Skeletal muscle tissue (tissue), 4 donors: ENCODE data around the gene ING3. TPM values are rescaled to one million over a fixed set of nuclear protein-coding genes. Genes with fewer than 3 reads are reported as not detected.
"Not testable (repeated sequence)": the region's sequence is repeated elsewhere in the genome, so short reads cannot be mapped to it uniquely, and the experiment has no call there.

Source experiments
- H3K27ac ChIP-seq: one replicate; pipeline ENCODE4 v1.7.0; 2013; ENCODE audit warnings: mild to moderate bottlenecking, low read depth, low read length, inconsistent platforms
- H3K27me3 ChIP-seq, 3 donors: one replicate each; pipeline ENCODE4 v1.7.0; 2013; ENCODE audit warnings: low read length in 3 of 3; ENCODE audit not compliant: control insufficient read depth in 3 of 3, insufficient read depth in 3 of 3
- H3K36me3 ChIP-seq, 3 donors: one replicate each; pipeline ENCODE4 v1.7.0; 2013; ENCODE audit warnings: low read length in 3 of 3; ENCODE audit not compliant: control insufficient read depth in 3 of 3, insufficient read depth in 3 of 3
- H3K4me1 ChIP-seq, 3 donors: one replicate each; pipeline ENCODE4 v1.7.0; 2013; ENCODE audit warnings: low read length in 3 of 3, mild to moderate bottlenecking in 3 of 3; ENCODE audit not compliant: control insufficient read depth in 3 of 3, insufficient read depth in 3 of 3
- H3K4me3 ChIP-seq, 3 donors: one replicate each; pipeline ENCODE4 v1.7.0; 2013; ENCODE audit warnings: low read length in 3 of 3
- H3K9ac ChIP-seq, 3 donors: one replicate each; pipeline ENCODE4 v1.7.0; 2013; ENCODE audit warnings: low read length in 3 of 3, mild to moderate bottlenecking in 3 of 3, moderate library complexity in 2 of 3, low read depth in 1 of 3
- H3K9me3 ChIP-seq, 3 donors: one replicate each; pipeline ENCODE4 v1.7.0; 2013; ENCODE audit warnings: low read length in 3 of 3; ENCODE audit not compliant: control insufficient read depth in 3 of 3
- total RNA-seq: library from RNA; depleted of rRNA; stranded (reverse); fragments of >200 nt; gene quantifications from one replicate; pipeline ENCODE4 v1.2.3, GENCODE V29; 2014
- donor health status: Osteomylitis.

Gene ING3
- total RNA-seq, 1 donor from 2014 or later: 11.5 TPM

DNA sequence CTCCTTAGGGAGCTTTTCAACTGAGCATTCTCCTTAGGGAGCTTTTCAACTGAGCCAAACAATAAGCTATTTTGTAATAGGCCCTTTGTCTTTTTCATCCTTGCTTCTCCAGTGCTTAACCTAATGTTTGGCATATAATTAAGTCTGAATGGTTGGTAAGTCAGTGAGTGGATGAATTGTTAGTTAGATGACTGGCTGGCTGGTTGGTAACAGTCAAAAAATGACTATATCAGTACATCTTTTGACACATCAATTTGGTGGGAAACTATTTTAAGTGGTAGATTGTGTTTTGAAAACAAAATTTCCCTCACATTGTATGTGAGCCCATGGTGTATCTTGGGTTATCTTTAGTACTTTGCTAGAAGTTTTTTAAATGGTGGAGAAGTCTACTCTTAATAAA is 16.4 kb downstream of the ING3 start:
- no peak overlapping the region for H3K4me3 ChIP-seq
- H3K36me3 ChIP-seq: peaks cover 28 to 51% (median 50%) of the 10 kb centered on the region in 3 donors
- no peaks in the 10 kb centered on the region for H3K4me1 ChIP-seq
- H3K27me3 ChIP-seq: no peaks in the 10 kb centered on the region
- no peaks in the 10 kb centered on the region for H3K9me3 ChIP-seq
- H3K9ac ChIP-seq: no peak overlapping the region
- no peak overlapping the region for H3K27ac ChIP-seq

DNA sequence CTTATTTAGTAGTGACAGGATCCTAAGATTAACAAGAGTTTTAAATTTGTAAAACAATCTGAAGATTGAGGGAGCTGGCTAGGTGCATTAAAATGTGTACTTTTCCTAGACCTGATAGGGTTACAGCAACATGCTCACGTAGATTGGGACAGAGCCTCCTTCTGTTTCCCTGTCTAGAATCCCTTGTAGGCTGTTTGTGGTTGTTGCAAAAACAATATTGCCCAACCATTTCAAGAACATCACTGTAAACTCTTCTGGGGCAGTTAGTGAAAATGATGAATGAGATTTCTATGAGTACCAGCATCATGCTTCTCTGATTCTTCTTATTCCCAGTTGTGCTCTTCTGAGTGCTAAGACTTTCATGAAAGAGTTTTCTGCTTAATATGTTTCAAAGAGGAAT is 23.3 kb downstream of the ING3 start:
- Histone ChIP-seq H3K9me3 (no peaks in the 10 kb centered on the region), H3K4me1 (no peaks in the 10 kb centered on the region), H3K4me3 (no peak overlapping the region), H3K27me3 (no peaks in the 10 kb centered on the region), H3K27ac (no peak overlapping the region), H3K36me3 (peaks cover 17 to 65% (median 41%) of the 10 kb centered on the region in 3 donors), H3K9ac (no peak overlapping the region)

DNA sequence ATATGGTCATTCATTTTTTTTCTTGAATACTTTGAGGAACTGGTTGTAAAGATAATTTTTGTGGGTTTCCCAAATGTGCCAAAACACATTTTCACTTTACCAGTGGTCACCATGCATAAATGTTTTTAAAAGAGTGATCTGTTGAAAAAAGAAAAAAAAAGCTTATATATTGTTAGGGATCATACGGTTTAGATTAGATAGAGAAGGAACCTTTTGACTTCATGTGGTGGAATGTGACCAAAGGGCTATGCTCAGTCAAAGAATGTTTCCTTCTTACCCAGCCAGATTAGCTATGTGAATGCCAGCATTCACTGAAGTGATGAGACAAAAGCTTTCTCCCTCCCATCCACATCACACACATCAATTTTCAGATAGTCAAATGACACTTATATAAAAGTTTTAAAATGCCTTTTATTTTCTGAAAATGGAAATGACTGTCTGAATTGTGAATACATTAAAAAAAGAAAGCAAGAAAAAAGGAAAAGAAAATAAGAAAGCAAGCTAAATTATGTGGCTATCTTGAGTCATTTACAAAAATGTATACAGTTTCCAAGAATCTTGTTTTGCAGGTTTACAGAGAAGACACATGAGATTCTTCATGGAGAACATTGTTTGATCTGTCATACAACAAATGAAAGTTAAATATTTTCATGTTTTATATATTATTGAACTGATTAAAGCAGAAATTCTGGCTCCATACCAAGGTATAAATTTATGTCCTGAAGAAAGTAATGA is 29.4 kb downstream of the ING3 start:
- no peaks in the 10 kb centered on the region for H3K4me1 ChIP-seq
- peaks cover 2 to 17% (median 4%) of the 10 kb centered on the region in 3 donors for H3K36me3 ChIP-seq
- H3K27ac ChIP-seq: no peak overlapping the region
- no peak overlapping the region for H3K9ac ChIP-seq
- no peaks in the 10 kb centered on the region for H3K9me3 ChIP-seq
- H3K27me3 ChIP-seq: no peaks in the 10 kb centered on the region
- H3K4me3 ChIP-seq: no peak overlapping the region

DNA sequence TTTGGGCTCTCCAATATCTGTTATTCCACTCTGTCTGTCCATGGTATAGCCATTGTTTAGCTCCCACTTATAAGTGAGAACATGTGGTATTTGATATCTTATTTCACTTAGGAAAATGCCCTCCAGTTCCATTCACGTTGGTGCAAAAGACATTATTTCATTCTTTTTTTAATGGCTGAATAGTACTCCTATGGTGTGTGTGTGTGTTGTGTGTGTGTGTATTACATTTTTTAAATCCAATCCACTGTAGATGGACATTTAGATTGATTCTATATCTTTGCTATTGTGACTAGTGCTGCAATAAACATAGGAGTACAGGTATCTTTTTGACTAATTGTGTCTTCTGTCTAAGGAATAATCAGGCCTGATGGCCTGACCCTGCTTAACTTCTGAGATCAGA is 30.5 kb downstream of the ING3 start:
- no peak overlapping the region for H3K27ac ChIP-seq
- H3K4me1 ChIP-seq: no peaks in the 10 kb centered on the region
- H3K9me3 ChIP-seq: no peaks in the 10 kb centered on the region
- no peaks in the 10 kb centered on the region for H3K27me3 ChIP-seq
- H3K4me3 ChIP-seq: no peak overlapping the region
- H3K36me3 ChIP-seq: peaks cover 0 to 8% (median 0%) of the 10 kb centered on the region in 3 donors
- H3K9ac ChIP-seq: no peak overlapping the region

DNA sequence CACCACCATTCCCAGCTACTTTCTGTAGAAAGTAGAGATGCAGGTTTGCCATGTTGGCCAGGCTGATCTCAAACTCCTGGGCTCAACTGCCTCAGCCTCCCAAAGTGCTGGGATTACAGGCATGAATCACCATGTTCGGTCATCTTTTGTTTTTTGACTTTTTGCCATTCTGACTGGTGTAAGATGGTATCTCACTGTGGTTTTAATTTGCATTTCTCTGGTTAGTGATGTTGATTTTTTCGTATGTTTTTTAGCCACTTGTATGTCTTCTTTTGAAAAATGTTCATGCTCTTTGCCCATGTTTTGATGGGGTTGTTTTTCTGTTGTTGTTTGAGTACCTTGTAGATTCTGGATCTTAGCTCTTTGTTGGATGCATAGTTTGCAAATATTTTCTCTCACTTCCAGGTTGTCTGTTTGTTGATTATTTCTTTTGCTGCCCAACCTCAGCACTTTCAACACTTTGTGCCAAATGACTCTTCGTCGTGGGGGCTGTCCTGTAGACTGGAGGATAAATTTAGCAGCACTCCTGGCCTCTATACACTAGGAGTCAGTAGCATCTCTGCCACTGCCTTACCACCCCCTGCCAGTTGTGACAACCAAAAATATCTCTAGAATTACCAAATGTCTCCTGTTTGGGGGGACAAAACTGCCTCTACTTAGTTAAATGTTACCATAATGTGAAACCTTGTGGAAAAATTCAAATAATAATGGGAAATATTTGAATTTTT is 31.5 kb downstream of the ING3 start:
- H3K4me1 ChIP-seq: no peaks in the 10 kb centered on the region

DNA sequence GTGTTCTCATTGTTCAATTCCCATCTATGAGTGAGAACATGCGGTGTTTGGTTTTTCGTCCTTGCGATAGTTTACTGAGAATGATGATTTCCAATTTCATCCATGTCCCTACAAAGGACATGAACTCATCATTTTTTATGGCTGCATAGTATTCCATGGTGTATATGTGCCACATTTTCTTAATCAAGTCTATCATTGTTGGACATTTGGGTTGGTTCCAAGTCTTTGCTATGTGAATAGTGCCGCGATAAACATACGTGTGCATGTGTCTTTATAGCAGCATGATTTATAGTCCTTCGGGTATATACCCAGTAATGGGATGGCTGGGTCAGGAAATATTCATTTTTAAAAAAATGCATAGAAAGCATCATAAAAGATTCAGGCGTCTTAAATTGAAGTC is 33.0 kb downstream of the ING3 start:
- H3K36me3 ChIP-seq, H3K9me3 ChIP-seq, H3K4me3 ChIP-seq, H3K27me3 ChIP-seq, H3K27ac ChIP-seq, H3K4me1 ChIP-seq, H3K9ac ChIP-seq: not testable (repeated sequence)

More for the DNA sequence above, 31.5 kb downstream of the ING3 start:
- Histone ChIP-seq H3K27me3 (no peaks in the 10 kb centered on the region), H3K4me3 (no peak overlapping the region), H3K9ac (no peak overlapping the region), H3K36me3 (peaks cover 0 to 1% (median 0%) of the 10 kb centered on the region in 3 donors), H3K9me3 (no peaks in the 10 kb centered on the region), H3K27ac (no peak overlapping the region)

DNA sequence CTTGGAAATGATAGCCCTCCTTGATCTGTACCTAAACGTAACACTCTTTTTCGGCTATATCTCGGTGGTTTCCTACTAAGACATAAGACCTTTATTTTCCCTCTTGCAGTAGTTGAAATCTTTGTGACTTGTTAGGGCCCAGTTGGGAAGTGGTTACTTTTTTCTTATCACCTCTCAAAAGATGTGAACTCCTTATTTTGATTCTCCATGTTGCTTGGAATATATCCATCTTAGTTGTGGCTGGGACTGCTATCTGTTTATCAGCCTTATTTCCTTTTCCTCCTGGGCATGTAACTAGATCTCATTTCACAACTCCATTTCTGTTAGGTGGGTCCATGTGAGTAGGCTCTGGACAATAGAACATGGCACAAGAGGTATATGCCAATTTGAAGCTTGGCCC is 33.8 kb downstream of the ING3 start:
- H3K36me3 ChIP-seq: no peaks in the 10 kb centered on the region
- no peak overlapping the region for H3K9ac ChIP-seq
- H3K27me3 ChIP-seq: no peaks in the 10 kb centered on the region
- no peaks in the 10 kb centered on the region for H3K9me3 ChIP-seq
- peaks cover 0 to 8% (median 6%) of the 10 kb centered on the region in 3 donors for H3K4me1 ChIP-seq
- H3K4me3 ChIP-seq: no peak overlapping the region
- H3K27ac ChIP-seq: no peak overlapping the region

DNA sequence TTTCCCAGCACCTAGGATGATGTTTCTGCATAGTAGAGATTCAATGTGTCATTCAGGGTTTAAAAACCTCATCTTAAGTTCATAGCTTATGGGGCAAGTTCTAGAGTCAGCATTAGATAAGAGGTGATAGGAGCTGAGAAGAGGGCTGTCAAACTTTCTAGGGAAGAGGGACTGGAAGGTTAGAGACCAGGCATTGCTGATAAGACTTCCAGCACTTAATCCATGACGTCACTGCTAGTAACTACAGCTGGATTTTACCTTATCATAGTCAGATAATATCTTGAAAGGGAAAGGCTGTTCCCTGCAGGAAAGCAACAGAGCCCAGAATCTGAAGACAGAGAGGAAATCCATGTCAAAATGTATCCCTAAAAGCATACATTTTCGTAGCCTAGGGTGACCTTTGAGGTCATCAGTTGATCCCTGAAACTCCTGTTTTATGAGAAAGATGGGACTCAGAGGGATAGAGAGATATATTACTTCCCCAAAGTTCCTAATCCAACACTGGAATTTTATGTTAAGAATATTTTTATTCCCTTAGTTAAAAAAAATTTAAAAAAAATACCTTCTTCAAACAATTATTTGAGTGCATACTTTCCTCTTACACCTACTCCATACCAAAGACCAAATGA is 34.7 kb downstream of the ING3 start:
- Histone ChIP-seq H3K9me3 (no peaks in the 10 kb centered on the region), H3K27ac (no peak overlapping the region)

DNA sequence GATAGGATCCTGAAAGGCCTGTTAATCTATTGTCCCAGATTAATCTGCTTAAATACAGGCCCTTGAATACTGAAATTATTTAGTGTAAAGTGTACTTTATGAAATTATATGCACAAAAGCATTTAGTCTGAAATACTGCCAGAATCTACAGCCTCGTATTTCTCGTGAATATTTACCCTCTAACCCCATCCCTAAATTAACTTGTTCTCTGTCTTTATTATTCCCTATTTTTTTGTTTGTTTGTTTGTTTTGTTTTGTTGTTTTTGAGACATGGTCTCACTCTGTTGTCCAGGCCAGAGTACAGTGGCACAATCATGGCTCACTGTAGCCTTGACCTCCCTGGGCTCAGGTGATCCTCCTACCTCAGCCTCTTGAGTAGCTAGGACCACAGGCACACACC is 35.3 kb downstream of the ING3 start:
- H3K27ac ChIP-seq: no peak overlapping the region
- H3K4me1 ChIP-seq: peaks cover 0 to 10% (median 8%) of the 10 kb centered on the region in 3 donors
- H3K27me3 ChIP-seq: no peaks in the 10 kb centered on the region
- H3K4me3 ChIP-seq: no peak overlapping the region
- H3K9ac ChIP-seq: no peak overlapping the region
- no peaks in the 10 kb centered on the region for H3K9me3 ChIP-seq
- H3K36me3 ChIP-seq: no peaks in the 10 kb centered on the region

More for the DNA sequence above, 34.7 kb downstream of the ING3 start:
- peaks cover 0 to 10% (median 8%) of the 10 kb centered on the region in 3 donors for H3K4me1 ChIP-seq
- H3K4me3 ChIP-seq: no peak overlapping the region
- H3K27me3 ChIP-seq: no peaks in the 10 kb centered on the region
- no peaks in the 10 kb centered on the region for H3K36me3 ChIP-seq
- H3K9ac ChIP-seq: no peak overlapping the region

DNA sequence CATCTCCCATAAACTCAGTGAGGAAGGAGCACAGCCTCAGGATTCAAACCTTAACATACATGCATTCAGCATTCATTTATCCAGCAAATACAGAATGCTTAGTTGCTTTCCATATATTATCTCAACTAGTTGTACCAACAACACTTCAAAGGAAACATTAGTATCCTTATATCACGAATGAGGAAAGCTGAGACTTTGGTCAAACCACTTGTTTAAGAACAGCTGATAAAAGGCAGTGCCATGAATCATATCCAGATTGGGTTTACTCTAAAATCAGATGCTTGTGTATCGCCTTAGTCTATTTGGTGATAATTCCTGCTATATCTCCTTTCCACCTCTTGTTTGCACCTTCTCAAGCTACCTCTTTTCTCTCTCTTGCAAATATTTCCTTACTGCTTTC is 36.1 kb downstream of the ING3 start:
- Histone ChIP-seq H3K36me3 (no peaks in the 10 kb centered on the region), H3K9ac (no peak overlapping the region), H3K4me1 (peaks cover 0 to 10% (median 8%) of the 10 kb centered on the region in 3 donors), H3K27ac (no peak overlapping the region), H3K9me3 (no peaks in the 10 kb centered on the region), H3K27me3 (no peaks in the 10 kb centered on the region), H3K4me3 (no peak overlapping the region)
